Fibroblast of the aortic adventitia (primary cell): ENCODE measurements around the gene DRC3. TPM values are rescaled to one million over a fixed set of nuclear protein-coding genes. Genes with fewer than 3 reads are reported as not detected.

Experiments used
- DNase-seq: peaks from one replicate; pipeline ENCODE4 v3.0.0-alpha.2; 2010; ENCODE audit warnings: low read depth
- H3K4me3 ChIP-seq: 2 replicates; pipeline ENCODE4 v1.5.1; 2011; ENCODE audit warnings: low read depth, mild to moderate bottlenecking, control low read depth, low read length, moderate library complexity
- CTCF ChIP-seq: IDR thresholded peaks from 2 replicates; pipeline ENCODE4 v1.5.1; 2011; ENCODE audit warnings: mild to moderate bottlenecking, low read length, control low read depth, inconsistent platforms; ENCODE audit not compliant: insufficient read depth
- total RNA-seq: library from RNA; depleted of rRNA; stranded (reverse); fragments of >200 nt; gene quantifications from 2 replicates; pipeline ENCODE4 v1.2.3, GENCODE V29; 2012; ENCODE audit warnings: low replicate concordance

DRC3 gene
- 0.74 and 1.8 TPM in 2 replicates for total RNA-seq

- peak; percentile 11 for TF ChIP-seq CTCF
- peak; percentile 100 for DNase-seq
- peak within 1 kb of the TSS; percentile 88 for H3K4me3 ChIP-seq
Measured at GRCh38 chr17:17972126-17972951, at the start of gene DRC3, which contains the start of gene TOM1L2. Gene DRC3 (plus strand): TSS chr17:17972862. CDS start chr17:17977599, 4,737 bp downstream. Gene TOM1L2 (minus strand): TSS chr17:17972400. CDS start chr17:17972313, 87 bp downstream.

- DNase-seq, result no peak
- no peak overlapping the region for H3K4me3 ChIP-seq
- TF ChIP-seq CTCF, result no peak
Measured at GRCh38 chr17:17924131-17924856, 48.4 kb upstream of the DRC3 start.

GRCh38 chr17:17924857-17925250 is 47.8 kb upstream of the DRC3 start:
- no peak overlapping the region for H3K4me3 ChIP-seq
- DNase-seq, result no peak
- TF ChIP-seq CTCF, result no peak

- no peak for TF ChIP-seq CTCF
- no peak overlapping the region for H3K4me3 ChIP-seq
- DNase-seq, result no peak
Measured at GRCh38 chr17:17926036-17926435, 46.6 kb upstream of the DRC3 start.

- no peak for TF ChIP-seq CTCF
- DNase-seq, result no peak
- H3K4me3 ChIP-seq, result no peak overlapping the region
Measured at GRCh38 chr17:17926840-17927449, 45.7 kb upstream of the DRC3 start.

- TF ChIP-seq CTCF, result no peak
- DNase-seq, result peak; percentile 69
- H3K4me3 ChIP-seq, result no peak overlapping the region
Measured at GRCh38 chr17:17928398-17929287, 44.0 kb upstream of the DRC3 start.
